Esophagus muscularis mucosa (tissue), 4 donors: ENCODE data around the gene JARID2.

ENCODE experiments used
- CTCF ChIP-seq, 3 experiments: fragments of 200-600 bp in 2 of 3; fragments of 450-650 bp in 1 of 3; sonication (generic) in 2 of 3; IDR thresholded peaks; one replicate each; pipeline ENCODE4 v1.5.1; 2017 to 2019; ENCODE audit warnings: antibody characterized with exemption in 3 of 3, mild to moderate bottlenecking in 2 of 3, moderate library complexity in 1 of 3
- EP300 ChIP-seq: sonication (generic); formaldehyde crosslinking; IDR thresholded peaks from one replicate; pipeline ENCODE4 v1.6.1; 2017; ENCODE audit warnings: antibody characterized with exemption
- POLR2A ChIP-seq: fragments of 450-650 bp; IDR thresholded peaks from one replicate; pipeline ENCODE4 v1.6.1; 2017; ENCODE audit warnings: antibody characterized with exemption, moderate library complexity, mild to moderate bottlenecking, low read depth
- POLR2AphosphoS5 ChIP-seq, 2 donors: sonication (generic); formaldehyde crosslinking; IDR thresholded peaks; one replicate each; pipeline ENCODE4 v1.6.1; 2017; ENCODE audit warnings: antibody characterized with exemption in 2 of 2

GRCh38 chr6:15322781-15323536, 77.1 kb downstream of the JARID2 start:
- TF ChIP-seq CTCF (IDR thresholded peaks at IDR 0.05): no peak
- TF ChIP-seq POLR2AphosphoS5 (IDR thresholded peaks at IDR 0.05): no peak
- no peak for TF ChIP-seq POLR2A
- TF ChIP-seq EP300: no peak
